Astrocyte (in vitro differentiated cells and primary cell): ENCODE data around the gene TRPM6. TPM values are rescaled to one million over a fixed set of nuclear protein-coding genes. Genes with fewer than 3 reads are reported as not detected.
A peak's percentile ranks its signal among the peaks of the same experiment; 100 is the strongest.

Experiments used
- DNase-seq: peaks from one replicate; pipeline ENCODE4 v3.0.0-alpha.2; 2010; ENCODE audit warnings: low read depth
- FAIRE-seq: peaks from 2 replicates; lab custom pipeline; 2011; peaks lifted over from hg19 to GRCh38; lab: Jason Lieb, UNC
- H2AFZ ChIP-seq: 2 replicates; pipeline ENCODE4 v1.6.0; 2012; ENCODE audit warnings: low read depth, low read length, inconsistent platforms
- H3K27ac ChIP-seq: 2 replicates; pipeline ENCODE4 v1.5.1; 2011; ENCODE audit warnings: low read depth, low read length, inconsistent platforms
- H3K27me3 ChIP-seq: 2 replicates; pipeline ENCODE4 v1.6.0; 2011; ENCODE audit warnings: low read length, inconsistent platforms; ENCODE audit not compliant: insufficient read depth
- H3K36me3 ChIP-seq: 2 replicates; pipeline ENCODE4 v1.5.1; 2011; ENCODE audit warnings: low read length, inconsistent platforms; ENCODE audit not compliant: insufficient read depth
- H3K4me1 ChIP-seq: 2 replicates; pipeline ENCODE4 v1.5.1; 2011; ENCODE audit warnings: low read length, inconsistent platforms; ENCODE audit not compliant: insufficient read depth
- H3K4me2 ChIP-seq: 2 replicates; pipeline ENCODE4 v1.6.0; 2012; ENCODE audit warnings: low read length, inconsistent platforms
- H3K4me3 ChIP-seq: 2 replicates; pipeline ENCODE4 v1.5.1; 2011; ENCODE audit warnings: low read depth, mild to moderate bottlenecking, low read length, inconsistent platforms; ENCODE audit not compliant: insufficient read depth
- H3K79me2 ChIP-seq: 2 replicates; pipeline ENCODE4 v1.6.0; 2012; ENCODE audit warnings: mild to moderate bottlenecking, low read length, inconsistent platforms; ENCODE audit not compliant: insufficient read depth
- H3K9ac ChIP-seq: 2 replicates; pipeline ENCODE4 v1.6.0; 2012; ENCODE audit warnings: mild to moderate bottlenecking, low read length, inconsistent platforms
- H3K9me3 ChIP-seq: 2 replicates; pipeline ENCODE4 v1.5.1; 2012; ENCODE audit warnings: low read depth, mild to moderate bottlenecking, low read length, inconsistent platforms; ENCODE audit not compliant: insufficient read depth
- H4K20me1 ChIP-seq: 2 replicates; pipeline ENCODE4 v1.6.0; 2012; ENCODE audit warnings: low read length, inconsistent platforms; ENCODE audit not compliant: insufficient read depth
- H3K27ac Mint-ChIP-seq: one replicate; pipeline ENCODE4 v1.8.0; 2021; ENCODE audit warnings: mild to moderate bottlenecking, mixed read lengths; ENCODE audit not compliant: unreplicated experiment
- H3K27me3 Mint-ChIP-seq: one replicate; pipeline ENCODE4 v1.8.0; 2021; ENCODE audit warnings: low read depth, mixed read lengths; ENCODE audit not compliant: unreplicated experiment
- H3K36me3 Mint-ChIP-seq: one replicate; pipeline ENCODE4 v1.8.0; 2021; ENCODE audit warnings: low read depth, mixed read lengths; ENCODE audit not compliant: unreplicated experiment
- H3K4me1 Mint-ChIP-seq: one replicate; pipeline ENCODE4 v1.8.0; 2021; ENCODE audit warnings: low read depth, mixed read lengths; ENCODE audit not compliant: unreplicated experiment
- H3K4me3 Mint-ChIP-seq: one replicate; pipeline ENCODE4 v1.8.0; 2021; ENCODE audit warnings: mild to moderate bottlenecking, moderate library complexity, mixed read lengths; ENCODE audit not compliant: unreplicated experiment
- H3K9me3 Mint-ChIP-seq: one replicate; pipeline ENCODE4 v1.8.0; 2021; ENCODE audit warnings: mild to moderate bottlenecking, mixed read lengths; ENCODE audit not compliant: unreplicated experiment
- EZH2 ChIP-seq: IDR thresholded peaks from 2 replicates; pipeline ENCODE4 v1.6.1; 2012; ENCODE audit warnings: mild to moderate bottlenecking, low read length, inconsistent platforms; ENCODE audit not compliant: insufficient read depth
- total RNA-seq: library from RNA; stranded (reverse); gene quantifications from 2 replicates; pipeline ENCODE4 v1.2.1, GENCODE V29; 2021
- TF ChIP-seq, protein P1 (sequence below): IDR thresholded peaks from 2 replicates; pipeline ENCODE4 v1.5.1; 2011; ENCODE audit warnings: low read depth, mild to moderate bottlenecking, inconsistent platforms, low read length, moderate library complexity; ENCODE audit not compliant: insufficient read depth

The TRPM6 gene
- total RNA-seq, 1 donor from 2014 or later, result 0.27 TPM

- H3K4me2 ChIP-seq, result peak overlapping the region; percentile 87
- DNase-seq, result no peak
- no peaks in the 10 kb centered on the region for H3K9me3 ChIP-seq
- no peaks in the 10 kb centered on the region for H4K20me1 ChIP-seq
- Mint-ChIP-seq H3K27me3 (peaks cover 10% of the 10 kb centered on the region), H3K27ac (no peak overlapping the region), H3K9me3 (no peaks in the 10 kb centered on the region), H3K36me3 (no peaks in the 10 kb centered on the region), H3K4me1 (no peaks in the 10 kb centered on the region), H3K4me3 (peak overlapping the region; percentile 88)
- FAIRE-seq, result no peak
- TF ChIP-seq, protein P1, sequence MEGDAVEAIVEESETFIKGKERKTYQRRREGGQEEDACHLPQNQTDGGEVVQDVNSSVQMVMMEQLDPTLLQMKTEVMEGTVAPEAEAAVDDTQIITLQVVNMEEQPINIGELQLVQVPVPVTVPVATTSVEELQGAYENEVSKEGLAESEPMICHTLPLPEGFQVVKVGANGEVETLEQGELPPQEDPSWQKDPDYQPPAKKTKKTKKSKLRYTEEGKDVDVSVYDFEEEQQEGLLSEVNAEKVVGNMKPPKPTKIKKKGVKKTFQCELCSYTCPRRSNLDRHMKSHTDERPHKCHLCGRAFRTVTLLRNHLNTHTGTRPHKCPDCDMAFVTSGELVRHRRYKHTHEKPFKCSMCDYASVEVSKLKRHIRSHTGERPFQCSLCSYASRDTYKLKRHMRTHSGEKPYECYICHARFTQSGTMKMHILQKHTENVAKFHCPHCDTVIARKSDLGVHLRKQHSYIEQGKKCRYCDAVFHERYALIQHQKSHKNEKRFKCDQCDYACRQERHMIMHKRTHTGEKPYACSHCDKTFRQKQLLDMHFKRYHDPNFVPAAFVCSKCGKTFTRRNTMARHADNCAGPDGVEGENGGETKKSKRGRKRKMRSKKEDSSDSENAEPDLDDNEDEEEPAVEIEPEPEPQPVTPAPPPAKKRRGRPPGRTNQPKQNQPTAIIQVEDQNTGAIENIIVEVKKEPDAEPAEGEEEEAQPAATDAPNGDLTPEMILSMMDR, result no peak
- TF ChIP-seq EZH2, result no peak
- H3K27ac ChIP-seq, result no peak overlapping the region
- no peaks in the 10 kb centered on the region for H3K36me3 ChIP-seq
- no peaks in the 10 kb centered on the region for H3K79me2 ChIP-seq
- peak overlapping the region; percentile 82 for H2AFZ ChIP-seq
- peaks cover 5% of the 10 kb centered on the region for H3K4me1 ChIP-seq
- H3K4me3 ChIP-seq, result peak overlapping the region; percentile 63
- no peaks in the 10 kb centered on the region for H3K27me3 ChIP-seq
- no peak overlapping the region for H3K9ac ChIP-seq
Observed at GRCh38 chr9:74887981-74888370, 255 bp upstream of the TRPM6 start.

DNA sequence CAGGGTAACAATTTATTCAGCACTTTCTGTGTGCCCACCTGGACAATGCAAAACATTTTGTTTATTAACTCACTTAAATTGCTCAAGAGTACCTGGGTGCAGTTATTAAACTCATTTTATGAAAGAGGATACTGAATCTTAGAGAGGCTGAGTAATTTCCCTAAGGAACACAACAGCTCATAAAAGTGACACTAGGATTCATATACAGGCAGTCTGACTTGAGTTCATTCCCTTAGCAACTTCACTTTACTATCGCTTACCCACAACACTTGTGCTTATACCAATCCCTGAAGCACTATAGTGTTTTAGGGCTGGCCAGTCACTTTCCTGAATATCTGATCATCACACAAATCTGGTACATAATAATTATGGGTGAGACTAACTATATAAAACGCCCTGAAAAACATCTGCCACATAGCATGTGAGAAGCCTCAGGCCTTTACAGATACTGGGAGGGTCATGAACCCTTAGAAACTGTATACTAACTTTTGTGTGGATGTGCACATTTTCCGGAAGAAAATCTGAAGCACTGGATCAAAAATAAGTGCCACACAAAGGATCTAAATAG lies 11.3 kb downstream of the TRPM6 start:
- FAIRE-seq, result no peak
- Histone ChIP-seq H3K36me3 (no peaks in the 10 kb centered on the region), H3K27me3 (peaks cover 4% of the 10 kb centered on the region), H4K20me1 (no peaks in the 10 kb centered on the region), H3K4me2 (no peak overlapping the region), H3K4me1 (no peaks in the 10 kb centered on the region), H2AFZ (no peak overlapping the region), H3K9ac (no peak overlapping the region), H3K4me3 (no peak overlapping the region), H3K9me3 (peaks cover 7% of the 10 kb centered on the region), H3K27ac (no peak overlapping the region), H3K79me2 (no peaks in the 10 kb centered on the region)
- Mint-ChIP-seq H3K9me3 (peaks cover 10% of the 10 kb centered on the region), H3K36me3 (peaks cover 4% of the 10 kb centered on the region), H3K4me3 (no peak overlapping the region), H3K4me1 (no peaks in the 10 kb centered on the region), H3K27me3 (peaks cover 2% of the 10 kb centered on the region), H3K27ac (no peak overlapping the region)
- no peak for DNase-seq
- TF ChIP-seq EZH2, result no peak
- TF ChIP-seq, protein P1, result no peak

DNA sequence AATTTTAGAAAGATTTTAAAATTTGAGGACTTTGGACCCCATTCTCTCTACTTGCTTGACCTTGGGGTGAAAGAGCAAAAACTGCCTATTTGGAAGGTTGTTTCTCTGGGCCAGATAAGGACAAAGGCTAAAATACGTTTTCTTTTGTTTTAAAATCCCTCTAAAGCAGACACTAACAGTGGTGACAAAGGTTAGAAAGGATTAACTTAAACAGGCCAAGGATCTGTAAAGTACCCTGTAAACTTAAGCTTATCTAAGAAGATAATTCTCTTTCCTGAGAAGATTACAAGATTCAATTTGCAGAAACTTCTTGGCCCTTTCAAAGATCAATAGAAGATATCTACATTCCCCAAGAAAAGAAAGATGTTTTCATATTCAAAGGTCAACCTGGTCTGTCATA lies 12.1 kb downstream of the TRPM6 start:
- Histone ChIP-seq H3K36me3 (no peaks in the 10 kb centered on the region), H2AFZ (no peak overlapping the region), H3K9ac (no peak overlapping the region), H3K27ac (no peak overlapping the region), H4K20me1 (no peaks in the 10 kb centered on the region), H3K4me2 (no peak overlapping the region), H3K4me3 (no peak overlapping the region), H3K79me2 (no peaks in the 10 kb centered on the region), H3K9me3 (peaks cover 7% of the 10 kb centered on the region), H3K27me3 (peaks cover 4% of the 10 kb centered on the region), H3K4me1 (no peaks in the 10 kb centered on the region)
- peaks cover 4% of the 10 kb centered on the region for H3K36me3 Mint-ChIP-seq
- FAIRE-seq, result no peak
- H3K9me3 Mint-ChIP-seq, result peaks cover 10% of the 10 kb centered on the region
- no peak overlapping the region for H3K27ac Mint-ChIP-seq
- DNase-seq, result no peak
- no peaks in the 10 kb centered on the region for H3K4me1 Mint-ChIP-seq
- TF ChIP-seq, protein P1, result no peak
- TF ChIP-seq EZH2, result no peak
- H3K4me3 Mint-ChIP-seq, result no peak overlapping the region
- peaks cover 2% of the 10 kb centered on the region for H3K27me3 Mint-ChIP-seq
